ENCODE measurements around the gene UBE2V1.
A peak's percentile ranks its signal among the peaks of the same experiment; 100 is the strongest.

UBE2V1 gene

GRCh38 chr20:50062006-50062838 is 50.7 kb downstream of the UBE2V1 start:
- DNase-seq (ENCODE audit: low spot score), result no peak

- no peak for DNase-seq (ENCODE audit: low spot score)
Observed at GRCh38 chr20:50061151-50062005, 51.6 kb downstream of the UBE2V1 start.

- no peak for DNase-seq (ENCODE audit: low spot score)
Observed at GRCh38 chr20:50058662-50059402, 54.1 kb downstream of the UBE2V1 start.

- no peak for DNase-seq (ENCODE audit: low spot score)
Observed at GRCh38 chr20:50057714-50058053, 55.3 kb downstream of the UBE2V1 start.

- DNase-seq (ENCODE audit: low spot score), result no peak
Observed at GRCh38 chr20:50056951-50057713, 55.8 kb downstream of the UBE2V1 start.

- DNase-seq (ENCODE audit: low spot score), result no peak
Observed at GRCh38 chr20:50056408-50056926, 56.5 kb downstream of the UBE2V1 start.

- no peak for DNase-seq (ENCODE audit: low spot score)
Observed at GRCh38 chr20:50055524-50056083, 57.3 kb downstream of the UBE2V1 start.

- no peak for DNase-seq (ENCODE audit: low spot score)
Observed at GRCh38 chr20:50054626-50055511, 58.1 kb downstream of the UBE2V1 start.

- DNase-seq (ENCODE audit: low spot score), result no peak
Observed at GRCh38 chr20:50054231-50054547, 58.8 kb downstream of the UBE2V1 start.

GRCh38 chr20:50053362-50054230 is 59.4 kb downstream of the UBE2V1 start:
- DNase-seq (ENCODE audit: low spot score), result no peak

GRCh38 chr20:50052550-50053361 is 60.2 kb downstream of the UBE2V1 start:
- DNase-seq (ENCODE audit: low spot score), result no peak

- DNase-seq (ENCODE audit: low spot score), result no peak
Observed at GRCh38 chr20:50050660-50051308, 62.2 kb downstream of the UBE2V1 start.

- DNase-seq (ENCODE audit: low spot score), result no peak
Observed at GRCh38 chr20:50050214-50050613, 62.7 kb downstream of the UBE2V1 start.

- DNase-seq (ENCODE audit: low spot score), result no peak
Observed at GRCh38 chr20:50049442-50050026, 63.4 kb downstream of the UBE2V1 start.

GRCh38 chr20:50048420-50049166 is 64.4 kb downstream of the UBE2V1 start:
- DNase-seq (ENCODE audit: low spot score), result peak; percentile 9

- no peak for DNase-seq (ENCODE audit: low spot score)
Observed at GRCh38 chr20:50044353-50044960, 68.5 kb downstream of the UBE2V1 start.
